ENCODE measurements around the gene LKAAEAR1.

Gene LKAAEAR1

DNA sequence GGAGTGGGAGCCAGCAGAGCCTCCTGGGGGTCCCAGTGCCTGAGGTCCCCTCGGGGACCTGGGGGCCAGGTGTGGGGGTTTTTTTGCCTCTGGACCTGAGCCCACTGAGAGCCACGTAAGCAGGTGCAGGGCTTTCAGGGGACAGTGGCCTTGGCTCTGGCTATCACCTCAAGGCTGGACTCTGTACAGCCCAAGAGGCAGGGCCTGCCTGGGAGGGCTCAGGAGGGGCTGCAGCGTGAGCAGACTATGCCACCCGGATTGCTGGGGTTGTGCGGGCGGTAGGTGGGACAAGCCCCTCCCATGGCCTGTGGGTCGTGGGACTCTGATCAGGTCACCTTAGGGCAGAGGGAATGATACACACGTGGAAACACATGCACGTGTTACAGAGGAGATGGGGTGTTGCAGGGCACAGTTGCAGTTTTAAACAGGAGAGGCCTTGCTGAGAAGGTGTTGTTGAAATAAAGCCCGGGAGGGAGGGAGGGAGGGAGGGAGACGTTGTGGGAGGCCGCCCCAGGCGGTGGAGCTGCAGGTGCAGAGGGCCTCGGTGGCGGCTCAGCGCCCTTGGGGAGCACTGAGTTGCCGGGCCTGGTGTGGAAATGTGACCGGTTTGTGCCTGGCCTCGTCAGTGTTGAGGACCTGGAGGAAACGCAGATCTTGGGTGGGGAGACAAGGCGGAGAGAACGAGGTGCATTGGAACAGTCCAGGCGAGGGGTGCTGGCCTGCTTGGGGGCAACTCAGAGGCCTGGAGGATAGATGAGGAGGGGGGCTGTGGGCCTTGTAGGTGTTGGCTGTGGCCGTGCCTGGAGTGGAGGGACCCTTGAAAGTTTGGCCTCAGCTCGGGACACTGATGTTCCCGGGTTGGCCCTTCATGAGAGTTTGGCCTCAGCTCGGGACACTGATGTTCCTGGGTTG, 18.9 kb downstream of the LKAAEAR1 start:
- DNase-seq = peak in 1 of 4 experiments; percentile 15

DNA sequence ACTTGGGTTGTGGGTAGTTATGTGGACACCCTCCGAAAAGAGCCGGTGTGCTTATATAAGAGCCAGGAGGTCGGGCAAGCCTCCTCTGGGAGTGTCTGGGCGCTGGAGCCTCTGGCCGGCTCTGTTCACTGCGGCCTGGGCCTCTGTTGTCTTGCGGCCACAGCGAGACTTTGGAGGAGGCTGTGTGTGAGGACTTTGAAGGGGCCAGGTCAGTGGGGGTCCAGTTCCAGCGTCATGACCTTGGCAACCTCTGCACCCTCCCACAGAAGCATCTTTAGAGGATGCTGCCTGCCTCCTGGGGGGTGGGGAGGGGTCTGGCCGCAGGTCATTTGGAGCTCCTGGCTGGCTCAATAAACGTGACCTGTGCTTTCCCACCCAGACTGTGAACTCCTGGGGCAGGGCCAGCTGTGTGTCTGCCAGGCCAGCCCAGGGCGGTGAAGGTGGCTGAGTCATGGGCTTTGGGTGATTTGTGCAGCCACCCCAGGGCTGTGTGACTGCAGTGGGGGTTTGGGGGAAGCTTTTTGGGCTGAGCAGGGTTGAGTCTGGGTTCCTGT, 20.0 kb downstream of the LKAAEAR1 start:
- DNase-seq = no peak

DNA sequence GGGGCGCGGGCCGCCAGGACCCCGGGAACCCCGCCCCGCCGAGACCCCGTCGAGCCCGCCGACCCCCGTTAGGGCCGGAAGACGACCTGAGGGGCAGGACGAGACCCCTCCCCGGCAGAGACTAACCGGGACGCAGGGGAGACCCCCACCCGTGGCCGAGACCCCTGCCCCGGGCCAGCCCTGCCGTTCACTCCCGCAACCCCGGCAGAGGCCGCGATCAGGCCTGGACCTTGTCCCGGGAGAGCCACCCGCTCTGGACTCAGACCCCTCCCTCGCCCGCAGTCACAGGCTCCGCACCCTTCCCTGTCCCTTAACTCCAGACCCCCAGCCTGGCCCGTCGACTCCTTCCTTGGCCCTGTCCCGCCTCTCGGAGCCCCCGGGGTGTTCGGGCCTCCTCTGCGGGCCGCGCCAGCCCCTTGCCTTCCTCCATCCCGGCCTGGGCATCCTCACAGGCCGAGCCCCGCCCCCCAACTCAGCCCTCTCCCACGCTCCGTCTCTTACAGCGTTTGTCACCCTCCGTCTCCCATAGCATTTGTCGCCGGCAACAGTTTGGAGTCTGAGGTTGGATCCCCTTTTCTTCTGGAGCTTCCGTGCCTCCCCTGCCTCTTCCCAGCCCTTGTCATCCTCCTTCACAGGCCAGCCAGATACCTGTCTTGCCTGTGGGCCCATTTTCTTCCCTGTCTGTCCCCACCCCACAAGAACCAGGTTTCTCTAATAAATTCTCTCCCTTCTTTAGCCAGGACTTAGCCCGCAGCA, 20.6 kb downstream of the LKAAEAR1 start:
- no peak for DNase-seq

DNA sequence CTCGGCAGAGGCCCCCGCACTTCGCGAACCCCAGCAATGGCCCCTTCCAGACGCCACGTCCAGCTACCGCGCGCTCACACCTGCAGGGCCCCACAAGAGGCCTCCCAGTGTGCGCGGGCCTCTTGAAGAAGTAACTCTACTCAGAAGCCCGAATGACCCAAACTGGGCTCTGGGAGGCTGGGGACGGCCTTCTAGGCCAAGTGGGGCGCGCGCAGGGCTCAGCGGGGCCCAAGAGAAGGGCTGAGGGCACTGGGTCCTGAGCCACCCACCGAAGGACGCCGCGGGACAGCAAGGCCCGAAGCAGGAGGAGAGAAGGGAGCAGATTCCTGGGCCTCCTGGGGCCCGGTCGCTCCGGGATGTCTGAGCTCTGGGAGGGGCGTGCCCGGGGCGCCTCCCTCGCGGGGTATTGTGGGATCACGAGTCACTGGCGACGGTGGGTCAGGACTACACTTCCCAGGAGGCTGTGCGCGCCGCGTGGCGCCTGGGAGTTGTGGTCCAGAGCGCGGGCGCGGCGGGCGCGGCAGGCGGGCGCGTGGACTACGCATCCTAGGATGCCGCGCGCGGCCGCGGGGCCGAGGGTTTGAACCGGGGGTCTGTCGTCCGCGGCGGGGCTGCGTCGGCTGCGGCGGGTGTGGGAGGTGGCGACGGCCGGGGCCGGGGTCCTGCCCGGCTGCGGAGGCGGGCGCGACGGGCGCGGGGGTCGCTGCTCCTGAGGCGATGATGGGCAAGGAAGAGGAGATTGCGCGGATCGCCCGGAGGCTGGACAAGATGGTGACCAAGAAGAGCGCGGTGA, 21.4 kb downstream of the LKAAEAR1 start, which contains the start of gene TCEA2:
TSS of gene TCEA2 (plus strand) at position 603 of the 793 bp plus-strand sequence. CDS start at position 718, 115 bp downstream.
- DNase-seq = peak; percentile 77 to 92 (median 86)

DNA sequence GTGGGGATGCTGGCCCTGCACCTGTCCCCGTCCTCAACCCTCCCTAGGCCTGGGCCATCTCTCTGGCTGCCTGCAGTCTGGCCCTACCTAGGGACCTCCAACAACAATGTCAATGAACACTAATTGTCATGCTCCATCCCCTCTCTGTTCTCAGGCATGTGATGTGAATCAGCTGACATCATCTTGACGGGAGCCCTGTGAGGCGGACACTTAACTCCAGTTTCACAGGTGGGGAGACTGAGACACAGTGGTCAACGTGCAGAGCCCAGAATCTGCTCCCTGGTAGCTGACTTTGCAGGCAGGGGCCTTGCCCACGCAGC, 22.0 kb downstream of the LKAAEAR1 start:
- DNase-seq = no peak

DNA sequence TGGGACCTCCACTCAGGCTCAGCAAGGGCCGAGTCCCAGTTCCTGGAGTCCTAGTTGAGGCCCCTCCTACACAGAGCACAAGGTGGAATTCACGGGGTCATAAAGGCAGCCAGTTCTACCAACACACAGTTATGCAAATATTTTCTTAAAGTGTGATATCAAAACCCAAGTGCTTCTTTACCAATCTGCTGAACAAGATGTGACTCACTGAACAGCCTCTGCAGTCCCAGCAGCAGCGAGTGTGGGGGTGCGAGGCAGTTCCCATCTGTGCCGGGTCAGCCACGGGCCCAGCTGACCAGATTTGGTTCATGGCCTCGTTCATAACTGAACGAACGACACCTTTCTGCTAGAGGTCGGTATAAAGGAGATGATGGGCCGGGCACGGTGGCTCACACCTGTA, 25.7 kb downstream of the LKAAEAR1 start:
- DNase-seq = no peak

DNA sequence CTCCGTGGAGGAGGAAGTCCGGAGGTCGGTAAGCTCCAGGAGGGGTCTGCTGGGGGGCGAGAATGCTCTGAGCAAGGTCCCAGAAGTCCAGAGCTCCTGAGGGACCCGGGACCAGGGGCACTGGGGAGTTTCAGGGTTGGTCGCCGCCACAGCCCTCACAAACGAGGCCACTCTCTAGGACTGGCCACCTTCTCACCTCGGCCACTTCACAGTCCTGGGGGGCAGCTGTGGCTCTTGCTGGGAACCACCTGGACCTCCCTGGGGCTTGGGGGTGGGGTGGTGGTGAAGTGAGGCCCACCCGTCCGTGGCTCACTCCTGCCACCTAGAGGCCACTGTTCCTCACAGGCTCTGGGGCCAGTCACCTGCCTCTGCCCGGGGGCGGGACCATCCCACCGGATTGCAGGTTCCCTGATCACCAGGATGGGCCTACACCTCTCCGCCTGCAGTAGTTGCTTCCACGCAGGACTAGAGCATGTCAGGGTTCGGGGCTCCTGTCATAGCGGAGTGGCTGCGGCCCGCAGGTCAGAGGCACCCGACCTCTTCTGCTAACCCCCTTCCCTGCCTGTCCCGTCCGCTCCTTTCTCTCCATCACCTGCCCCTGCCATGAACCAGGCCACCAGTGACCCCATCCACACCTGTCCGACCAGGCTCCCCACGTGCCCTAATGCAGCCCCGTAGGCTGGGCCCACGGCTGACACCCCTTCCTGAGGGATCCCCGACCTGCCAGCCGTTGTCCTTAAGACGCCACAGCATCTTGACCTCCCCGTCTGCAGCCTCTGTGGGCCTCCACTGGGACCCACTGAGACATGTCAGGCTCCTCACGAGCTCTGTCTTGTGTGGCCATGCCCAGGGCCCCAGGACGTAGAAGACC, 26.3 kb downstream of the LKAAEAR1 start:
- peak; percentile 48 to 80 (median 70) for DNase-seq

DNA sequence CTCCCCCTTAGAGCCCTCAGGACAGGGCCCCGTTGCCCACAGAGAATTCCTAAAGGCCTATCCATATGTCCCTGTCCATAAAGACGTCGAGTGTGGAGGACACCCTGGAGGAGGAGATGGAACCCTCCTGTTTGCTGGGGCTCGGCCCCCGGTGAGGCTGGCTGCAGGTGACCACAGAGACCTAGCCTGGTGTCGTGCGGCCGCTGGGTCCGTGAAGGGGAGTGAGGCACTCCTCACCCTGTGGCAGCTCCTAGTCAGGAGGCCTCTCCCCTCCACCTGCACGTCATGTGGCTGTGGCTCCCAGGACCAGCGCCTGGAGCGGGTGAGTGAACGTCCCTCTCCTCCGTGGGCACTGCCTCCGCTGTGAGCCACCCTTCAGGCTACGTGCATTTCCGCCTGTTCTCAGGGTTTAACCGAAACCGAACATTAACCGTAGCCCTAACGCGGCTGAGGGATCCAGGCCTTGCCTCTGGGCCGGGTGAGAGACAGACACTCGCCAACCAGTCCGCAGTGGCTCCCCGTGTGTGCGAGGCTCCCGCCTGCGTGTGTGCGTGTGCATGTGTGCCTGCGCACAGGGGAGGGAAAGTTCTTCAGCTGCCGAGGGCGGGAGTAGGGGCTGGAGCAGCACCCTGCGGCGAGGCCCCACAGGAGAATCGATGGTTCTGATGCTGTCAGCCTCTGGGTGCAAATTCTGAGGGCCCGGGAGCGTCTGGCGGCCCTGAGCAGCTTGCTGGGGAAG, 27.1 kb downstream of the LKAAEAR1 start:
- DNase-seq = no peak

DNA sequence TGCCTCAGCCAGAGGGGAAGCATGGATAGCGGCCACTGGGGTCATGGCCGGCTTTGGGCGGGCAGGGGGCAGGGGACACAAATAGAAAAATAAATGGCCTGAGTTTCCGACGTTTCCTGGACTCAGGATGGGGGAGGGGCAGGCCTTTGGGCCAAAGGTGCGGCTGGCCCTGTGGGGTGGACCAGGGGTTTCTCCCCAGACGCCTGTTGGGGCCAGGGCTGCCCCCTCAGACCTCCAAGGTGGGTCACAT, 27.6 kb downstream of the LKAAEAR1 start:
- no peak for DNase-seq

DNA sequence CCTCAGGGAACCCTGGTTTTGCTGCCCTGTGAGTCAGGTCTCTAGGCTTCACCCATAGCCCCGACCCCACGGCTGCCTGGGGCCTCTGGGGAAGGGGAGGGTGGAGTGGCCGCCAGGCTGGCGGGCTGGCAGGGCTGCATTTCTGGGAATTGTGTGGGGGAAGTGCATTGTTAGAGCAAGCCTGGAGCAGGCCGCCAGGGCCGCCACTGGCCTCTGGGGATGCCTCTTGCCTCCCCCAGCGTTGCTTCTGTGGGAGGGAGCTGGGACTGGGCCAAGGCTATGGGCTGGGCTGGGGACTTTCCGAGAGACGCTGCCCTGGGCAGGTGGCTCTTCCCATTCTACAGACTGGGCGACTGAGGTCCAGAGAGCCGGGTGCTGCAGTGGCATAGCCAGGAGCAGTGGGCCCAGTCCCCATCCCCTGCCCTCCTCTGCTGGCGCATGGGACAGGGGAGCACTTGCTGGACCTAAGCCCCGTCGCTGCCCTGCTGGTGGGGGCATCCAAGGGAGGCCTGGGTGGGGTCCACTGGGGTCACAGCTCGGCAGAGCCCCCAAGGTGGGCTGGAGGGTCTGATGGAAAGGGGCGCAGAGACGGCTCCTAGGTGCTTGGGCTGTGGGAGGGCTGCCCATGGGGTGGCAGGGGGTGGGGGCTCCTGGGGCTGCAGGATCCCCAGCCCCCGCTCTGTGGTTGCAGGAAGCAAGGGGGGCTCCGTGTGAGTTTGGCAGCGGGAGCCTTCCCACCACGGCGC, 28.1 kb downstream of the LKAAEAR1 start:
- no peak for DNase-seq

DNA sequence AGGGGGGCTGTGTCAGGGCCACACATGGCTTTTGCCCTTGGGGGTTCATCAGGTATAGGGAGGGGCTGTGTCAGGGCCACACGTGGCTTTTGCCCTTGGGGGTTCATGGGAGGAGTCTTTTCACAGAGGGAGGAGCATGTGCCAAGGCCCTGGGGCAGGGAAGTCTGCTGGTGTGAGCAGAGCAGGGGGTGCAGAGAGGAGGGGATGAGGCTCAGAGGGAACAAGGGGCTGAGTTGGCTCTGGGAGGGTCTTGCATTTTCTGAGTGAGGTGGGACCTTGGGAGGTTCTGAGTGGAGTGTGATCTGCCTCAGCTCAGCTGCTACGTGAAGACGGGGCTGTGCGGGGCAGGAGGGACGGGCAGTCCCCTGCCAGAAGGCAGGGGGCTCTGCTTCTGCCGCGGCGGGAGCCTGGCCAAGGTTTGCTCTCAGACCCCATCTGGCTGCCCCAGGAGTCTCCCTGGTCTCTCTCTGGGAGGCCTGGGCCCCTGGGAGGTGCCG, 28.8 kb downstream of the LKAAEAR1 start:
- DNase-seq = no peak

DNA sequence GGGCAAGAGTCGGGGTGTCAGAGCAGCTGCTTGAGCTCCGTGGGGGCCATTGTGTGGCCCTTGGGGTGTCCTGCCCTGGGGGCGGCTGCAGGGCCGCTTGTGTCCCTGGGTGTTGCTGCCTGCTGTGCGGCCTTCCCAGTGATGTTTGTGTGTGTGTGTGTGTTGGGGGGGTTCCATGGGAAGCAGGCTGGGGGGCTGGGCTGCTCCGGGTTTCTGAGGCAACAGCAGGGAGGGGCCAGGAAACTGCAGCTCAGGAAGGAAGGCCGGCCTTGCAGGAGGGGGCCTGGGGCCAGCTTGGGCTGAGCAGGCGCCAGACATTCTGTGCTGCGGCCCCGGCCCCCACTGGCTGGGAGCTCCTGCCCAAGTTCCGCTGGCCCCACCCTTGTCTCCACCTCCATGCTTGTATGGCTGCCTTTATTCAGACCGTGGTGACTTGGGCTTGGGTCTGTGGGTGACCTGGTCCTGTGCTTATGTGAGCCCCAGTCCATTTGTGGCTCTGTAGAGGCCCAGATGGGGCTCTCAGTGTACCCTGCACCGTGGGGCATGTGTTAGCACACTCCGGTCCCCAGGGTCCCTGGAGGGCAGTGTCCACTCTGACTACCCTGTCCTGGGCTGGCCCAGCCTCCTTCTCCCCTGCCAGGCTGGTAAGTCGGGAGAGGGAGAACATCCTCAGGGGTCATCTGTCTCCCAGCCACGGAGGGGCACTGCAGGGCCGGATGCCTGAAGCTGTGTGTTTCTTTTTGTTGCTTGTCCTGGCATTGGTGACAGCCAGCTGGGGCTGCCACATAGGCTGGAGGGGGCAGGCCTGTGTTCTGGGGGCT, 30.1 kb downstream of the LKAAEAR1 start:
- no peak for DNase-seq

DNA sequence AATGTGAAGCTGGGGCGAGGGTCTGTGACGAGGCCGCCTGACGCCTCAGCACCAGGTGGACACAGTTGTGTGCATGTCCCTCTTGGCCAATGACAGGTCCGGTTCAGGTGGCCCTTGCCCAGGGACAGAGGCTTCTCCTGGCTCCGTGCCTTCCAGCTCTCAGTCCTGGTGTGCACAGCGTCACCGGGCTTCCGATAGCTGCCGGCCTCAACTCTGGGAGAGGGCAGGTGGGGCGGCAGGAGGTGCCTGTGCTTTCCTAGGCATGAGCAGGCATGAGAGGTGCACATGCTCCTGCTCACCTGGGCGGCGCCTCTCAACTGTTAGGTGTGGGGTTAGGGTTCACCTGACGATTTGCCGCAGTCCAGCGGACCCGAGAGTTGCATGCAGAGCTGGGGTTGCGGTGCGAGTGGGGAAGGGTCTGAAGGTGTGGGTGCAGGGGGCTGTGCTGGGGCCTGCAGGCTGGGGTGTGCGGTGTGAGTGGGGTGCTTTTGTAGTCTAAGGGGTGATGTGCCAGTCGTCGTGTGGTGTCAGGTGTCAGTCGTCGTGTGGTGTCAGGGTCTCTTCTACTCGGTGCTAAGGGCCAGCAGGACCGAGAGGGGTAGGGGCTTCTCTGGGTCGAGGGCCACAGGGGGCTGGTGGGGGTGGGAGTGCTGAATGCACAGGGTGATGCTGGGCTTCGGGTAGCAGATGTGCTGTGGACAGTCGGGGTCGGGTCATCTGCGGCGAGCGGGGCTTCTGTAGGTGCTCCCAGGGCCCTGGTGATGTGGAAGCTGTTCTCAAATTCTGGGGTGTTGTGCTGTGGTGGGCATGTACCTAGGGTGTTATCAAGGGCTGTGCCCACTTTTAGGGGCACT, 31.0 kb downstream of the LKAAEAR1 start:
- no peak for DNase-seq

DNA sequence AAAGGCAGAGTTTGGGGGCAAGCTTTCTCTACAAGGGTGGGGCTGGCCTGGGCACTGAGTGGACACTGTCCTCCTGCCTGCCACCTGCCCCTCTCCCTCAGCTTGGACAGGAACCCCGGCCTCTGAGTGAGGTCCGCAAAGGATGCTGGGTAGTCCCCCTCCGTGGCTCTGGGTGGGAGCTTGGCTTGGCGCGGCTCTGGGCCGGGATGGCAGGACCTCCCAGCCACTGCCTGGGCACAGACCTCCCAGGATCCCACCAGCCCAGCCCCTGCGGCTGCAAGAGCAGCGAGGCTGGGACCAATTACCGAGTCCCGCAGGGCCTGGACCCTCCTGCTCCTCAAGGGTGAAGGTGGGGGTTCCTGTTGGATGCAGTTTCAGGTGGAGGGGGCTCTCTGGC, 31.9 kb downstream of the LKAAEAR1 start:
- no peak for DNase-seq

DNA sequence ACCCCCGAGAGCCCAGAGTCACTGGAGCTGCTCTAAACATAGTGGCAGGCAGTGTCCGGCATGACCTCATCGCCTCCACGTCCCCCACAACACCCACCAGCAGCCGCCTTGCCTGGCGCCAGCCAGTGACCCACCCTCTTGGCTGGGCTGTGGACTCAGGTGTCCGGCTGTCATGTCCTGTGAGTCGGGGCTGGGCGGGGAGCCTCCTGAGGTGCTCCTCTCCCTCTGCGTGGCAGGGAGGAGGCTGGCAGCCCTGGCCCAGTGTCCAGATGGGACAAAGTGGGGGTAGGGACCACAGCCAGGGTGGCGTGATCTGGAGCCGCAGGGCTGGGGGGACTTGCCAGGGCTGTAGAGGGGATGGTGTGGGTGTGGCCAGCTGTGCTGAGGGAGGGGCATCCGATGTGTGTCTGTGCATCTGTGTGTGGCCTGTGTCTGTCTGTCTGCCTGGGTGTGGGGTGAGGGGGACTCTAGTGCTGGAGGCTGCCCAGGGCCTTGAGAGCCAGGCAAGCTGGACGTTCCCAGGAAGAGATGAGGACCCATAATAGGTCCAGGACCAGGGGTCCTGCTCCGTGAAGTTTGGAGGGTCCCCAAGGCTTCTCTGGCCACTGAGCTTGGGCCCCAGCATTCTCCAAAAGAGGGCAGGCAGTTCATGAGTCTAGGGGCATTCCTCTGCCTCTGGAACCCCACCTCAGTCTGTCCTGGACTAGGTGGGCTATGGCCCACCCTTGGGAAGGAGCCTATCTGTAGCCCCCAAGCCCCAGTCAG, 32.5 kb downstream of the LKAAEAR1 start:
- DNase-seq = no peak

DNA sequence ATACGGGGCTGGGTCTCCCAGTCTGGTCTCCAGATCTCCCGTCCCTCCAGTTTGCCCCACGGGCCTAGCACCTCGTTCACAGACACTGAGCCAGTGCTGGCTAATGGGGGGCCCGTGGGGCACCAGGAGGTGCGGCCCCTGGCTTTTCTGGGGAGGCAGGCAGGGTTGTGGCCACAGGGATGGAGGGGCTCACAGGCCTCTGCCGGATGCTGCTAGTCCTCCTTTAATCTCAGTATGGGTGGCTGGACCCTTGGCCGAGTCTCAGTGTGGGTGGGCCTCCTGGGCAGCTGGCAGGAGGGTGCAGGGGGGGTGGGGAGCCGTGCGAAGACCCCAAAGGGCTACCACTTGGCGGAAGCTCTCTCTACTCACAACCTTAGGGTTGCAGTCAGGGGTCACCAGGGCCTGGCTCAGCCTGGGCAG, 33.2 kb downstream of the LKAAEAR1 start:
- DNase-seq = no peak

DNA sequence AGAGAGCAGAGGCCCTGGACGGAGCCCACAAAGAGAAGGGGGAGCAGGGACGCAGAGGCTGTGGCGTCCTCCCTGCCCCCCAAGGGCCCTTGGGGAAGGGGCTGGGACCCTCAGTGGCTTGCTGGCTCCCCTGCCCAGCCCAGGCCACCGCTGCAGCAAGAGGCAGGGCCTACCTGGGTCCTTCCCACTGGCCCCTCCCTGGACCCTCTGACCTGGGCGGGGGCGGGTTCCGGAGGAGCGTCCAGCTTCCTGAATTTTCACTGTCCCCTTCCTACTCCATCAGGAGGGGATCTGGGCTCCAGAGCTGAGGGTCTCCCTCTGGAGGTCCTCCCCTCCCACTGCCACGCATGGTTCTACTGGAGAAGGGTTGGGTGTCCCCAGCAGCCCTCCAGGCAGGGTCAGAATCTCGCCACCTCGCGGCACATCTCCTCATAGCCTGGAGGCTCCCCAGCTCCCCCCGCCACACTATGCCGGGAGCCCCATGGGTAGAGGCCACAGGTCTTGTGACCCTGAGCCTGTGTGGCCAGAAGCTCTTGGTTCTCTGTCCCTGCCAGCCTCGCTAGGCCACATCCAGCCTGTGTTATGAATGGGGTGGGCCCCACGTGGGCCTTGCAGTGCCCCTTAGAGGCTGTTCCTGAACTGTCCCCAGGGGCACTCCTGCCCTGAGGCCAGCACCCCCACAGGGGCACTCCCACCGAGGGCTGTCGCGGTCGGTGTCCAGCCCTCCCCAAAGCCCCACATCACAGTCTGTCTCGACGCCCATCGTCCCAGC, 33.8 kb downstream of the LKAAEAR1 start:
- no peak for DNase-seq

All from activated naive CD4-positive, alpha-beta T cell (primary cell).